B cell (primary cell): Measurements from ENCODE around the gene DBP. TPM values are rescaled to one million over a fixed set of nuclear protein-coding genes. Genes with fewer than 3 reads are reported as not detected.

Experiments used
- ATAC-seq: fragments of 200-7000 bp; cut with Tn5 transposase; one replicate; pipeline ENCODE4 v1.10.0; 2021; ENCODE audit warnings: low read depth, mild to moderate bottlenecking, moderate number of reproducible peaks, moderate library complexity
- CTCF ChIA-PET: fragments of 350-600 bp; sonication (Branson Sonifier 250); formaldehyde crosslinking; loops from one replicate; lab custom pipeline; 2021; ENCODE audit warnings: antibody characterized with exemption, inconsistent platforms; lab: Charles Lee
- POLR2A ChIA-PET: fragments of 350-600 bp; sonication (Branson Sonifier 250); formaldehyde crosslinking; loops from one replicate; lab custom pipeline; 2021; ENCODE audit warnings: antibody characterized with exemption; lab: Charles Lee
- DNase-seq: peaks from one replicate; pipeline ENCODE4 v3.0.0; 2013
- H2AFZ ChIP-seq: 2 replicates; pipeline ENCODE4 v1.6.1; 2012; ENCODE audit warnings: mild to moderate bottlenecking, low read depth, low read length; ENCODE audit not compliant: insufficient read depth, poor library complexity, severe bottlenecking
- H3K27ac ChIP-seq, 2 donors: 1 replicate in 1 of 2; 2 replicates in 1 of 2; pipeline ENCODE4 v1.5.1; 2012 to 2013; ENCODE audit warnings: low read length in 2 of 2, mild to moderate bottlenecking in 2 of 2, moderate library complexity in 1 of 2
- H3K27me3 ChIP-seq, 4 experiments: fragments of 200-600 bp in 1 of 4; sonication (generic) in 1 of 4; replicated peaks in 1 of 4; 1 replicate in 2 of 4; 2 replicates in 2 of 4; pipeline versions ENCODE4 v1.6.1 to v1.7.0; 2013 to 2016; ENCODE audit warnings: low read length in 3 of 4, mild to moderate bottlenecking in 2 of 4, mixed read lengths in 1 of 4, moderate library complexity in 1 of 4; ENCODE audit not compliant: insufficient read depth in 4 of 4, control insufficient read depth in 3 of 4; ENCODE audit errors: control extremely low read depth in 1 of 4
- H3K36me3 ChIP-seq, 2 experiments: replicated peaks in 1 of 2; 1 replicate in 1 of 2; 2 replicates in 1 of 2; pipeline versions ENCODE4 v1.6.1 to v1.7.1; 2013; ENCODE audit warnings: low read length in 1 of 2; ENCODE audit not compliant: insufficient read depth in 2 of 2, control insufficient read depth in 1 of 2; ENCODE audit errors: control extremely low read depth in 1 of 2, extremely low read depth in 1 of 2
- H3K4me1 ChIP-seq, 2 donors: fragments of 200-600 bp in 1 of 2; sonication (generic) in 1 of 2; 1 replicate in 1 of 2; 2 replicates in 1 of 2; pipeline versions ENCODE4 v1.5.1 to v1.6.1; 2013 to 2017; ENCODE audit warnings: low read length in 2 of 2; ENCODE audit not compliant: control insufficient read depth in 2 of 2, insufficient read depth in 2 of 2
- H3K4me2 ChIP-seq: replicated peaks from 2 replicates; pipeline ENCODE3; 2012; ENCODE audit warnings: mild to moderate bottlenecking, low read depth, low read length; ENCODE audit not compliant: poor library complexity, severe bottlenecking
- H3K4me3 ChIP-seq, 5 experiments: fragments of 200-600 bp in 1 of 5; sonication (generic) in 1 of 5; 1 replicate in 3 of 5; 2 replicates in 2 of 5; pipeline versions ENCODE4 v1.5.1 to v1.7.0; 2011 to 2016; ENCODE audit warnings: low read length in 4 of 5, mild to moderate bottlenecking in 4 of 5, low read depth in 2 of 5, control low read depth in 1 of 5, moderate library complexity in 1 of 5; ENCODE audit not compliant: insufficient read depth in 1 of 5; ENCODE audit errors: control extremely low read depth in 1 of 5, extremely low read depth in 1 of 5
- H3K79me2 ChIP-seq: fragments of 200-600 bp; sonication (generic); one replicate; pipeline ENCODE4 v1.6.0; 2016; ENCODE audit warnings: low read length; ENCODE audit not compliant: control insufficient read depth, insufficient read depth
- H3K9ac ChIP-seq: fragments of 200-600 bp; sonication (generic); 2 replicates; pipeline ENCODE4 v1.6.1; 2017; ENCODE audit warnings: mild to moderate bottlenecking, low read length, moderate library complexity
- H3K9me3 ChIP-seq, 3 donors: one replicate each; pipeline versions ENCODE4 v1.6.1 to v1.7.1; 2013; ENCODE audit warnings: low read length in 2 of 3; ENCODE audit not compliant: control insufficient read depth in 2 of 3, insufficient read depth in 1 of 3; ENCODE audit errors: control extremely low read depth in 1 of 3
- H4K20me1 ChIP-seq: 2 replicates; pipeline ENCODE4 v1.6.0; 2012; ENCODE audit warnings: mild to moderate bottlenecking, low read length; ENCODE audit not compliant: insufficient read depth, control insufficient read depth, poor library complexity, severe bottlenecking
- H3K27ac Mint-ChIP-seq: one replicate; pipeline ENCODE4 v1.8.0; 2021; ENCODE audit warnings: mixed read lengths
- H3K27me3 Mint-ChIP-seq: one replicate; pipeline ENCODE4 v1.8.0; 2021; ENCODE audit warnings: mixed read lengths
- H3K4me1 Mint-ChIP-seq: one replicate; pipeline ENCODE4 v1.8.0; 2021; ENCODE audit warnings: mixed read lengths
- H3K4me3 Mint-ChIP-seq: one replicate; pipeline ENCODE4 v1.8.0; 2021; ENCODE audit warnings: mixed read lengths
- H3K9me3 Mint-ChIP-seq: one replicate; pipeline ENCODE4 v1.8.0; 2022; ENCODE audit warnings: mixed read lengths; ENCODE audit not compliant: insufficient read depth
- CTCF ChIP-seq: fragments of 200-600 bp; IDR thresholded peaks from one replicate; pipeline ENCODE4 v1.8.0; 2022; ENCODE audit warnings: antibody characterized with exemption, mild to moderate bottlenecking
- EZH2 ChIP-seq: IDR thresholded peaks from 2 replicates; pipeline ENCODE4 v1.6.1; 2012; ENCODE audit warnings: borderline replicate concordance, low read depth, mild to moderate bottlenecking, moderate library complexity, low read length; ENCODE audit not compliant: insufficient read depth, poor library complexity, severe bottlenecking
- WGBS: methylation state at CpG from one replicate; pipeline ENCODE4 v1.1.5; 2013; ENCODE audit warnings: missing lambda C conversion rate; ENCODE audit not compliant: insufficient coverage; 5-methylcytosine and 5-hydroxymethylcytosine counted together
- intact Hi-C: fragments of 100-400 bp; cut with micrococcal nuclease; formaldehyde crosslinking; loops from one replicate; pipeline ENCODE4 v1.10.0; 2022
- polyA plus RNA-seq: library from polyadenylated mRNA; depleted of rRNA; stranded (reverse); fragments of >200 nt; gene quantifications from 2 replicates; pipeline ENCODE4 v1.2.3, GENCODE V29; 2012
- total RNA-seq, 2 donors: library from RNA; stranded (reverse); fragments of 120-200 nt in 1 of 2; gene quantifications; 1 replicate in 1 of 2; 2 replicates in 1 of 2; pipeline versions ENCODE4 v1.2.3 to v1.2.4, GENCODE V29; 2013 to 2022

The DBP gene
- total and polyA plus RNA-seq, 2 donors (not counting 1 experiment from before 2014, with no cell fraction given) = 23.5 to 33.0 TPM

GRCh38 chr19:48663667-48664066, 26.5 kb upstream of the DBP start:
- H3K4me1 Mint-ChIP-seq = peaks cover 16% of the 10 kb centered on the region

GRCh38 chr19:48661711-48662090, 24.5 kb upstream of the DBP start:
- H3K4me1 ChIP-seq = peaks cover 8 to 19% of the 10 kb centered on the region in 2 donors
- POLR2A ChIA-PET = interaction anchor here (1.0 to 1.6 kb wide), 2 partner anchors 12 to 16 kb away, joined by 3 to 5 read pairs; partner anchors contain the start of gene CA11
- intact Hi-C loops = loop anchor here (1.0 to 2.0 kb wide), 5 partner anchors 14 to 53 kb away; partner anchors contain the start of genes CA11, RPL18 and SPHK2
- Mint-ChIP-seq H3K4me1 (peaks cover 16% of the 10 kb centered on the region), H3K9me3 (no peaks in the 10 kb centered on the region), H3K27me3 (no peaks in the 10 kb centered on the region), H3K27ac (no peak overlapping the region), H3K4me3 (no peak overlapping the region)
- peak overlapping the region; percentile 85 for H2AFZ ChIP-seq
- no peaks in the 10 kb centered on the region for H3K79me2 ChIP-seq
- no peak overlapping the region for H3K4me3 ChIP-seq
- H3K36me3 ChIP-seq = no peaks in the 10 kb centered on the region
- TF ChIP-seq EZH2 (no peak), CTCF (no peak)
- ATAC-seq = no peak
- peak overlapping the region; percentile 74 for H3K4me2 ChIP-seq
- no peak overlapping the region for H3K9ac ChIP-seq
- no peak for DNase-seq
- no peaks in the 10 kb centered on the region for H3K9me3 ChIP-seq
- H4K20me1 ChIP-seq = no peaks in the 10 kb centered on the region
- no peaks in the 10 kb centered on the region for H3K27me3 ChIP-seq
- CTCF ChIA-PET = no interaction called here
- 95% methylated on average over 44 of the region's 50 CpGs for WGBS
- H3K27ac ChIP-seq = no peak overlapping the region

More at GRCh38 chr19:48663667-48664066, 26.5 kb upstream of the DBP start:
- H4K20me1 ChIP-seq = no peaks in the 10 kb centered on the region
- no peak overlapping the region for H3K4me3 ChIP-seq
- no peaks in the 10 kb centered on the region for H3K79me2 ChIP-seq
- no peak overlapping the region for H3K27ac ChIP-seq
- peaks cover 0 to 3% (median 0%) of the 10 kb centered on the region in 3 donors for H3K9me3 ChIP-seq
- CTCF ChIA-PET = no interaction called here
- no peaks in the 10 kb centered on the region for H3K27me3 ChIP-seq
- no peak overlapping the region for H3K9ac ChIP-seq
- DNase-seq (no peak), ATAC-seq (no peak)
- Mint-ChIP-seq H3K9me3 (no peaks in the 10 kb centered on the region), H3K4me3 (no peak overlapping the region), H3K27ac (no peak overlapping the region), H3K27me3 (no peaks in the 10 kb centered on the region)
- H2AFZ ChIP-seq = no peak overlapping the region
- POLR2A ChIA-PET = no interaction called here
- TF ChIP-seq CTCF (no peak), EZH2 (no peak)
- intact Hi-C loops = no loop called here
- H3K36me3 ChIP-seq = no peaks in the 10 kb centered on the region
- no peak overlapping the region for H3K4me2 ChIP-seq
- peaks cover 8 to 19% of the 10 kb centered on the region in 2 donors for H3K4me1 ChIP-seq
- 89% methylated on average over 3 of the region's 4 CpGs for WGBS
